K562 (cell line): ENCODE data around the gene MADD. TPM values are rescaled to one million over a fixed set of nuclear protein-coding genes. Genes with fewer than 3 reads are reported as not detected.

Source experiments
- ATAC-seq: fragments of 200-7000 bp; cut with Tn5 transposase; 3 replicates; pipeline ENCODE4 v1.9.1; 2020; ENCODE audit warnings: moderate library complexity
- BruUV-seq: library from RNA; stranded (reverse); fragments of 400-500 nt; replicated peaks from 2 replicates; lab custom pipeline; 2021; lab: Mats Ljungman, UMichigan
- CTCF ChIA-PET: fragments of 300-600 bp; formaldehyde crosslinking; extraction: SDS; loops from one replicate; lab custom pipeline; 2021; ENCODE audit warnings: low intra/inter-chr PET ratio; lab: Yijun Ruan, JAX
- POLR2A ChIA-PET: fragments of 300-600, 350-650 bp; sonication (Branson Sonifier 250); formaldehyde crosslinking; extraction: SDS; loops from one replicate; lab custom pipeline; 2021; ENCODE audit warnings: antibody characterized with exemption, inconsistent platforms; lab: Yijun Ruan, JAX
- DNase-seq, 4 experiments: peaks; one replicate each; pipeline versions ENCODE4 v3.0.0 to v3.0.0-alpha.2; 2011 to 2018; ENCODE audit warnings: low spot score in 3 of 4, mixed read lengths in 3 of 4; ENCODE audit errors: extremely low read depth in 1 of 4
- FAIRE-seq: peaks from 2 replicates; lab custom pipeline; 2011; peaks lifted over from hg19 to GRCh38; lab: Jason Lieb, UNC
- H2AFZ ChIP-seq: 2 replicates; pipeline ENCODE4 v1.6.0; 2011; ENCODE audit warnings: low read depth, low read length, control low read depth, inconsistent platforms
- H3K27ac ChIP-seq: fragments of 200-600 bp; 3 replicates; pipeline ENCODE4 v1.8.0; 2011; ENCODE audit warnings: low read depth, mild to moderate bottlenecking, control low read depth, inconsistent platforms, low read length, moderate library complexity, mixed read lengths; ENCODE audit errors: extremely low read depth
- H3K27me3 ChIP-seq, 2 experiments: fragments of 300-600 bp in 1 of 2; 2 replicates in 1 of 2; 3 replicates in 1 of 2; pipeline versions ENCODE4 v1.6.0 to v1.8.0; 2011; ENCODE audit warnings: inconsistent platforms in 2 of 2, low read length in 2 of 2, mild to moderate bottlenecking in 1 of 2, mixed read lengths in 1 of 2, moderate library complexity in 1 of 2; ENCODE audit not compliant: control insufficient read depth in 2 of 2, insufficient read depth in 2 of 2
- H3K36me3 ChIP-seq: fragments of 300-600 bp; 3 replicates; pipeline ENCODE4 v1.8.0; 2011; ENCODE audit warnings: mild to moderate bottlenecking, low read length, inconsistent platforms; ENCODE audit not compliant: control insufficient read depth, insufficient read depth
- H3K4me1 ChIP-seq, 2 experiments: fragments of 200-600 bp in 1 of 2; replicated peaks in 1 of 2; 2 replicates in 1 of 2; 3 replicates in 1 of 2; pipeline versions ENCODE4 v1.5.1 to v1.8.0; 2011; ENCODE audit warnings: inconsistent platforms in 2 of 2, low read length in 2 of 2, mild to moderate bottlenecking in 1 of 2, mixed read lengths in 1 of 2, moderate library complexity in 1 of 2; ENCODE audit not compliant: control insufficient read depth in 2 of 2, insufficient read depth in 2 of 2
- H3K4me2 ChIP-seq: 2 replicates; pipeline ENCODE4 v1.6.1; 2011; ENCODE audit warnings: low read length, control low read depth, inconsistent platforms, mixed read lengths; ENCODE audit not compliant: insufficient read depth
- H3K4me3 ChIP-seq: fragments of 200-600 bp; sonication (generic), shearing (Covaris generic); 2 replicates; pipeline ENCODE4 v1.5.1; 2016; ENCODE audit warnings: control low read depth, inconsistent platforms
- H3K79me2 ChIP-seq: fragments of 200-600 bp; 3 replicates; pipeline ENCODE4 v1.8.0; 2011; ENCODE audit warnings: low read length, inconsistent platforms; ENCODE audit not compliant: control insufficient read depth, insufficient read depth
- H3K9ac ChIP-seq, 2 experiments: 2 replicates each; pipeline versions ENCODE4 v1.6.0 to v1.6.1; 2011; ENCODE audit warnings: low read depth in 2 of 2, low read length in 2 of 2, control low read depth in 1 of 2, inconsistent platforms in 1 of 2, mild to moderate bottlenecking in 1 of 2, mixed read lengths in 1 of 2; ENCODE audit not compliant: insufficient read depth in 1 of 2
- H3K9me1 ChIP-seq: one replicate; pipeline ENCODE4 v1.6.0; 2011; ENCODE audit warnings: inconsistent platforms, mild to moderate bottlenecking, low read length, moderate library complexity; ENCODE audit not compliant: control insufficient read depth, insufficient read depth
- H3K9me3 ChIP-seq: replicated peaks from 2 replicates; pipeline ENCODE4 v1.5.1; 2011; ENCODE audit warnings: low read depth, low read length, inconsistent platforms; ENCODE audit not compliant: control insufficient read depth, insufficient read depth
- H4K20me1 ChIP-seq: replicated peaks from 2 replicates; pipeline ENCODE4 v1.6.1; 2011; ENCODE audit warnings: low read length, inconsistent platforms, mixed read lengths; ENCODE audit not compliant: control insufficient read depth, insufficient read depth
- CREBBP ChIP-seq: IDR thresholded peaks from one replicate; pipeline ENCODE4 v1.6.1; 2012; ENCODE audit warnings: low read depth, mild to moderate bottlenecking, control low read depth, inconsistent platforms, low read length
- DPF2 ChIP-seq: fragments of 450-650 bp; IDR thresholded peaks from 2 replicates; pipeline ENCODE4 v1.6.1; 2016
- KLF13 ChIP-seq: fragments of 450-650 bp; IDR thresholded peaks from 2 replicates; pipeline ENCODE4 v1.6.1; 2016; ENCODE audit warnings: missing genetic modification characterization, low read depth, mild to moderate bottlenecking, missing compliant biosample characterization, moderate library complexity, borderline replicate concordance
- MCM7 ChIP-seq, 2 experiments: fragments of 450-650 bp; IDR thresholded peaks; 2 replicates each; pipeline ENCODE4 v1.6.1; 2016 to 2018
- PCBP1 ChIP-seq: fragments of 200-400 bp; formaldehyde crosslinking; IDR thresholded peaks from 2 replicates; pipeline ENCODE4 v1.6.1; 2018; ENCODE audit warnings: mild to moderate bottlenecking, low read depth, low read length; ENCODE audit not compliant: poor library complexity, severe bottlenecking
- POLR2B ChIP-seq: fragments of 450-650 bp; IDR thresholded peaks from 2 replicates; pipeline ENCODE4 v1.6.1; 2018; ENCODE audit warnings: low read depth; ENCODE audit not compliant: partially characterized antibody
- PYGO2 ChIP-seq: fragments of 450-650 bp; IDR thresholded peaks from 2 replicates; pipeline ENCODE4 v1.6.1; 2016; ENCODE audit warnings: mild to moderate bottlenecking, missing genetic modification characterization, moderate library complexity, missing compliant biosample characterization
- RUNX1 ChIP-seq: sonication (generic); IDR thresholded peaks from 2 replicates; pipeline ENCODE4 v1.6.1; 2016; ENCODE audit warnings: antibody characterized with exemption, low read depth
- ZC3H11A ChIP-seq: IDR thresholded peaks from 2 replicates; pipeline ENCODE4 v1.6.1; 2012; ENCODE audit warnings: low read depth, low read length, improper control_type of control experiment
- ZNF184 ChIP-seq: sonication (generic); formaldehyde crosslinking; IDR thresholded peaks from 2 replicates; pipeline ENCODE4 v1.5.0; 2020; ENCODE audit warnings: missing genetic modification reagents
- ZNF280B ChIP-seq: fragments of 250-450 bp; sonication (Bioruptor Pico); IDR thresholded peaks from 2 replicates; pipeline ENCODE4 v1.5.1; 2021; ENCODE audit warnings: mild to moderate bottlenecking
- ZNF830 ChIP-seq: fragments of 250-450 bp; sonication (Bioruptor Pico); IDR thresholded peaks from 2 replicates; pipeline ENCODE4 v1.5.0; 2021; ENCODE audit warnings: mild to moderate bottlenecking
- ZZZ3 ChIP-seq: fragments of 450-650 bp; IDR thresholded peaks from 2 replicates; pipeline ENCODE4 v1.6.1; 2016; ENCODE audit warnings: antibody characterized with exemption, mild to moderate bottlenecking, moderate library complexity
- WGBS: fragments of 100-300 bp; shearing (Covaris generic); methylation state at CpG from one replicate; pipeline ENCODE4 v1.1.6; 2016; ENCODE audit warnings: low coverage, mixed read lengths; ENCODE audit not compliant: insufficient coverage; ENCODE audit errors: missing lambda C conversion rate; 5-methylcytosine and 5-hydroxymethylcytosine counted together
- in situ Hi-C: fragments of 300-500 bp; cut with MboI; formaldehyde crosslinking; loops from 4 replicates; pipeline ENCODE4 v1.15.0; 2018; ENCODE audit warnings: inconsistent platforms, mixed read lengths
- intact Hi-C: fragments of 100-400 bp; cut with micrococcal nuclease; formaldehyde crosslinking; loops from 2 replicates; pipeline ENCODE4 v1.14.2; 2022
- polyA plus RNA-seq, 8 experiments: library from polyadenylated mRNA; depleted of rRNA in 4 of 8; stranded (reverse) in 5 of 8; unstranded in 3 of 8; fragments of >200 nt; fragmentation: Nextera tagmentation in 2 of 8; fragmentation: Illumina TruSeq in 1 of 8; extraction: Ambion mirVana in 2 of 8; extraction: Trizol in 1 of 8; gene quantifications; 2 replicates each; pipeline versions ENCODE4 v1.2.1 to v1.2.3, GENCODE V29; 2011 to 2014; ENCODE audit warnings: inconsistent platforms in 1 of 8, missing spikeins in 1 of 8
- total RNA-seq, 7 experiments: library from RNA; depleted of rRNA in 6 of 7; stranded (reverse); fragments of >200 nt in 6 of 7; fragmentation: Illumina TruSeq in 2 of 7; extraction: Trizol in 2 of 7; gene quantifications; 2 replicates each; pipeline versions ENCODE4 v1.2.1 to v1.2.3, GENCODE V29; 2011 to 2021; ENCODE audit warnings: low replicate concordance in 1 of 7
- TF ChIP-seq, protein P1 (sequence below): IDR thresholded peaks from 2 replicates; pipeline ENCODE4 v1.6.1; 2016; ENCODE audit warnings: missing genetic modification characterization, missing compliant biosample characterization
- TF ChIP-seq, protein P2 (sequence below): fragments of 250-450 bp; sonication (Bioruptor Pico); IDR thresholded peaks from 2 replicates; pipeline ENCODE4 v1.5.0; 2021; ENCODE audit warnings: mild to moderate bottlenecking, borderline replicate concordance

Gene MADD
- total and polyA plus RNA-seq, 9 of the 15 experiments (the other 6 are each of a cell fraction or from before 2014, with no cell fraction given) = 0.68 to 57.6 (median 33.6) TPM

GRCh38 chr11:47331454-47332302 is 61.7 kb downstream of the MADD start (continued):
- TF ChIP-seq ZZZ3 = no peak
- TF ChIP-seq MCM7 (IDR thresholded peaks at IDR 0.05) = no peak
- TF ChIP-seq ZC3H11A = no peak

DNA sequence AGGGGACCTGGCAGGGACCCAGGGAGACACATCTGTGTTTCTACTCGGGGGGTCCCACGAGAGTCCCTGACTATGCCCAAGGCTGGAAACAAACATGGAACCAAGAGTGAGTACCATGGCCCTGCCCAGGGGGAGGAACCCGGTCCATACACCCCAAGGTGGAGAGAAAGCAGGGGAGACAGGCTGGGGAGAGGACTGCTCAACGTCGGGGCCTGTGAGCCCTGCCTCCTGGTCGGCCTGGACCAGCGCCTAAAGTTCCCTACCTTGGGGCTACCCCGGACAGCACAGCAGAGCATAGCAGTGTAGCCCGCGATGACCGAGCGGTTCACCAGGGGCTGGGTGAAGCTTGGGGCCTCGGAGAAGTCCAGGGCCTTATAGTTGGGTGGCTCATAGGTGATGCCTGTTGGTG is 62.4 kb downstream of the MADD start:
- peaks cover 3 to 28% of the 10 kb centered on the region in 2 experiments; a peak in 3 of 5 replicates for H3K4me1 ChIP-seq
- ATAC-seq = no peak
- no peaks in the 10 kb centered on the region for H3K27me3 ChIP-seq
- no TSS peak for BruUV-seq
- 47% methylated on average over 13 of the region's 13 CpGs for WGBS
- H3K4me3 ChIP-seq = no peak overlapping the region
- ChIA-PET POLR2A (interaction anchor here (0.7 to 1.5 kb wide), 2 partner anchors 37 to 96 kb away, joined by 4 to 5 read pairs; no protein-coding TSS in a partner anchor), CTCF (no interaction called here)
- no peak for DNase-seq
- in situ Hi-C loops = no loop called here
- no peaks in the 10 kb centered on the region for H3K9me1 ChIP-seq
- no peaks in the 10 kb centered on the region for H3K9me3 ChIP-seq
- H3K4me2 ChIP-seq = no peak overlapping the region
- peaks cover 28% of the 10 kb centered on the region; the same call in 1 of the 3 replicates for H3K36me3 ChIP-seq
- H3K79me2 ChIP-seq = no peaks in the 10 kb centered on the region
- H4K20me1 ChIP-seq = no peaks in the 10 kb centered on the region
- intact Hi-C loops = no loop called here
- no peak overlapping the region for H3K27ac ChIP-seq
- FAIRE-seq = no peak
- H2AFZ ChIP-seq = no peak overlapping the region
- H3K9ac ChIP-seq = 0 out of 4 replicates have a peak overlapping the region, but pooled peaks of 1 of the 2 experiments have one; percentile 43
- no peak for TF ChIP-seq DPF2
- no peak for TF ChIP-seq KLF13 (tag)
- TF ChIP-seq ZNF280B (CRISPR knock-in tag) = no peak
- no peak for TF ChIP-seq ZNF184
- no peak for TF ChIP-seq PCBP1
- no peak for TF ChIP-seq RUNX1
- no peak for TF ChIP-seq ZNF830
- no peak for TF ChIP-seq POLR2B
- TF ChIP-seq ZC3H11A = no peak
- TF ChIP-seq, protein P1, sequence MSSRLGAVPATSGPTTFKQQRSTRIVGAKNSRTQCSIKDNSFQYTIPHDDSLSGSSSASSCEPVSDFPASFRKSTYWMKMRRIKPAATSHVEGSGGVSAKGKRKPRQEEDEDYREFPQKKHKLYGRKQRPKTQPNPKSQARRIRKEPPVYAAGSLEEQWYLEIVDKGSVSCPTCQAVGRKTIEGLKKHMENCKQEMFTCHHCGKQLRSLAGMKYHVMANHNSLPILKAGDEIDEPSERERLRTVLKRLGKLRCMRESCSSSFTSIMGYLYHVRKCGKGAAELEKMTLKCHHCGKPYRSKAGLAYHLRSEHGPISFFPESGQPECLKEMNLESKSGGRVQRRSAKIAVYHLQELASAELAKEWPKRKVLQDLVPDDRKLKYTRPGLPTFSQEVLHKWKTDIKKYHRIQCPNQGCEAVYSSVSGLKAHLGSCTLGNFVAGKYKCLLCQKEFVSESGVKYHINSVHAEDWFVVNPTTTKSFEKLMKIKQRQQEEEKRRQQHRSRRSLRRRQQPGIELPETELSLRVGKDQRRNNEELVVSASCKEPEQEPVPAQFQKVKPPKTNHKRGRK (tag) = no peak
- TF ChIP-seq PYGO2 (tag) = no peak
- no peak for TF ChIP-seq CREBBP
- TF ChIP-seq, protein P2, sequence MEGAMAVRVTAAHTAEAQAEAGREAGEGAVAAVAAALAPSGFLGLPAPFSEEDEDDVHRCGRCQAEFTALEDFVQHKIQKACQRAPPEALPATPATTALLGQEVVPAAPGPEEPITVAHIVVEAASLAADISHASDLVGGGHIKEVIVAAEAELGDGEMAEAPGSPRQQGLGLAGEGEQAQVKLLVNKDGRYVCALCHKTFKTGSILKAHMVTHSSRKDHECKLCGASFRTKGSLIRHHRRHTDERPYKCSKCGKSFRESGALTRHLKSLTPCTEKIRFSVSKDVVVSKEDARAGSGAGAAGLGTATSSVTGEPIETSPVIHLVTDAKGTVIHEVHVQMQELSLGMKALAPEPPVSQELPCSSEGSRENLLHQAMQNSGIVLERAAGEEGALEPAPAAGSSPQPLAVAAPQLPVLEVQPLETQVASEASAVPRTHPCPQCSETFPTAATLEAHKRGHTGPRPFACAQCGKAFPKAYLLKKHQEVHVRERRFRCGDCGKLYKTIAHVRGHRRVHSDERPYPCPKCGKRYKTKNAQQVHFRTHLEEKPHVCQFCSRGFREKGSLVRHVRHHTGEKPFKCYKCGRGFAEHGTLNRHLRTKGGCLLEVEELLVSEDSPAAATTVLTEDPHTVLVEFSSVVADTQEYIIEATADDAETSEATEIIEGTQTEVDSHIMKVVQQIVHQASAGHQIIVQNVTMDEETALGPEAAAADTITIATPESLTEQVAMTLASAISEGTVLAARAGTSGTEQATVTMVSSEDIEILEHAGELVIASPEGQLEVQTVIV (CRISPR knock-in tag) = no peak
